ENCODE measurements around the gene ADPRS. TPM values are rescaled to one million over a fixed set of nuclear protein-coding genes. Genes with fewer than 3 reads are reported as not detected.

Gene ADPRS
- total RNA-seq, 2 donors from 2014 or later, result 34.0 to 34.1 TPM

GRCh38 chr1:36062315-36062714 is 26.4 kb upstream of the ADPRS start:
- H3K9me3 ChIP-seq, result no peaks in the 10 kb centered on the region
- ATAC-seq (ENCODE audit: insufficient number of reproducible peaks, low FRiP score, low read depth) (no peak), DNase-seq (ENCODE audit: low spot score) (no peak)
- H3K36me3 ChIP-seq, result no peaks in the 10 kb centered on the region
- H3K27me3 ChIP-seq (replicated peaks; ENCODE audit: insufficient read depth), result no peaks in the 10 kb centered on the region
- TF ChIP-seq CTCF (IDR thresholded peaks at IDR 0.05), result no peak
- no peaks in the 10 kb centered on the region for H3K4me1 ChIP-seq (ENCODE audit: control insufficient read depth in 1 of 2, low read depth in 2 of 2)
- no peak overlapping the region for H3K27ac ChIP-seq
- no peak overlapping the region for H3K4me3 ChIP-seq

GRCh38 chr1:36067871-36068270 is 20.8 kb upstream of the ADPRS start:
- Histone ChIP-seq H3K9me3 (no peaks in the 10 kb centered on the region), H3K27me3 (replicated peaks; ENCODE audit: insufficient read depth) (no peaks in the 10 kb centered on the region), H3K27ac (no peak overlapping the region), H3K4me3 (no peak overlapping the region), H3K36me3 (no peaks in the 10 kb centered on the region), H3K4me1 (ENCODE audit: control insufficient read depth in 1 of 2, low read depth in 2 of 2) (no peaks in the 10 kb centered on the region)
- no peak for TF ChIP-seq CTCF (IDR thresholded peaks at IDR 0.05)
- DNase-seq (ENCODE audit: low spot score), result no peak
- no peak for ATAC-seq (ENCODE audit: insufficient number of reproducible peaks, low FRiP score, low read depth)

GRCh38 chr1:36068866-36069265 is 19.8 kb upstream of the ADPRS start:
- no peak for TF ChIP-seq CTCF (IDR thresholded peaks at IDR 0.05)
- DNase-seq (ENCODE audit: low spot score), result no peak
- ATAC-seq (ENCODE audit: insufficient number of reproducible peaks, low FRiP score, low read depth), result no peak

GRCh38 chr1:36070349-36070748 is 18.3 kb upstream of the ADPRS start:
- no peak overlapping the region for H3K4me3 ChIP-seq
- no peaks in the 10 kb centered on the region for H3K27me3 ChIP-seq (replicated peaks; ENCODE audit: insufficient read depth)
- H3K36me3 ChIP-seq, result no peaks in the 10 kb centered on the region
- no peaks in the 10 kb centered on the region for H3K4me1 ChIP-seq (ENCODE audit: control insufficient read depth in 1 of 2, low read depth in 2 of 2)
- no peak for TF ChIP-seq CTCF (IDR thresholded peaks at IDR 0.05)
- DNase-seq (ENCODE audit: low spot score), result no peak
- no peak overlapping the region for H3K27ac ChIP-seq
- ATAC-seq (ENCODE audit: insufficient number of reproducible peaks, low FRiP score, low read depth), result no peak
- no peaks in the 10 kb centered on the region for H3K9me3 ChIP-seq

More at GRCh38 chr1:36068866-36069265, 19.8 kb upstream of the ADPRS start:
- Histone ChIP-seq H3K9me3 (no peaks in the 10 kb centered on the region), H3K36me3 (no peaks in the 10 kb centered on the region), H3K27ac (no peak overlapping the region), H3K4me1 (ENCODE audit: control insufficient read depth in 1 of 2, low read depth in 2 of 2) (no peaks in the 10 kb centered on the region), H3K4me3 (no peak overlapping the region), H3K27me3 (replicated peaks; ENCODE audit: insufficient read depth) (no peaks in the 10 kb centered on the region)

- ATAC-seq (ENCODE audit: insufficient number of reproducible peaks, low FRiP score, low read depth), result no peak
- no peak for TF ChIP-seq CTCF (IDR thresholded peaks at IDR 0.05)
- no peaks in the 10 kb centered on the region for H3K36me3 ChIP-seq
These were observed 11.6 kb upstream of the ADPRS start for GRCh38 chr1:36076979-36077573.

More at GRCh38 chr1:36076979-36077573, 11.6 kb upstream of the ADPRS start:
- H3K4me1 ChIP-seq (ENCODE audit: control insufficient read depth in 1 of 2, low read depth in 2 of 2), result no peaks in the 10 kb centered on the region
- no peak overlapping the region for H3K27ac ChIP-seq
- H3K4me3 ChIP-seq, result no peak overlapping the region
- H3K27me3 ChIP-seq (replicated peaks; ENCODE audit: insufficient read depth), result no peaks in the 10 kb centered on the region
- no peak for DNase-seq (ENCODE audit: low spot score)
- no peaks in the 10 kb centered on the region for H3K9me3 ChIP-seq
